IMR-90 (cell line): ENCODE measurements around the gene SHB. TPM values are rescaled to one million over a fixed set of nuclear protein-coding genes. Genes with fewer than 3 reads are reported as not detected.
A peak's percentile ranks its signal among the peaks of the same experiment; 100 is the strongest.

ENCODE experiments used
- ATAC-seq: fragments of 200-7000 bp; cut with Tn5 transposase; 2 replicates; pipeline ENCODE4 v1.9.1; 2020; ENCODE audit warnings: low read depth, mild to moderate bottlenecking, moderate library complexity
- BruUV-seq: library from RNA; stranded (reverse); fragments of 400-500 nt; replicated peaks from 2 replicates; lab custom pipeline; 2021; lab: Mats Ljungman, UMichigan
- CTCF ChIA-PET: fragments of 300-600 bp; formaldehyde crosslinking; extraction: SDS; loops from one replicate; lab custom pipeline; 2021; ENCODE audit warnings: antibody characterized with exemption; lab: Yijun Ruan, JAX
- POLR2A ChIA-PET: fragments of 300-600 bp; sonication (Branson Sonifier 250); formaldehyde crosslinking; loops from one replicate; lab custom pipeline; 2022; ENCODE audit warnings: antibody characterized with exemption; ENCODE audit not compliant: unreplicated experiment; lab: Charles Lee
- DNase-seq: peaks from one replicate; pipeline ENCODE4 v3.0.0; 2013
- H2AFZ ChIP-seq: replicated peaks from 2 replicates; pipeline ENCODE3; 2013; ENCODE audit warnings: low read length, mild to moderate bottlenecking; ENCODE audit not compliant: poor library complexity
- H2AK5ac ChIP-seq: 2 replicates; pipeline ENCODE4 v1.6.1; 2013; ENCODE audit warnings: low read depth, low read length, inconsistent platforms
- H2AK9ac ChIP-seq: replicated peaks from 2 replicates; pipeline ENCODE3; 2013; ENCODE audit warnings: mild to moderate bottlenecking, low read depth, low read length, moderate library complexity; ENCODE audit not compliant: poor library complexity
- H2BK120ac ChIP-seq: 2 replicates; pipeline ENCODE4 v1.6.1; 2013; ENCODE audit warnings: low read depth, low read length, inconsistent platforms
- H2BK15ac ChIP-seq: 3 replicates; pipeline ENCODE4 v1.6.1; 2013; ENCODE audit warnings: low read depth, low read length, inconsistent platforms
- H2BK20ac ChIP-seq: 2 replicates; pipeline ENCODE4 v1.6.1; 2013; ENCODE audit warnings: low read depth, mild to moderate bottlenecking, inconsistent platforms, low read length, moderate library complexity
- H2BK5ac ChIP-seq: 2 replicates; pipeline ENCODE4 v1.6.1; 2013; ENCODE audit warnings: mild to moderate bottlenecking, low read depth, low read length, inconsistent platforms; ENCODE audit not compliant: poor library complexity, severe bottlenecking
- H3K14ac ChIP-seq: replicated peaks from 2 replicates; pipeline ENCODE4 v1.6.1; 2013; ENCODE audit warnings: low read depth, low read length, inconsistent platforms
- H3K18ac ChIP-seq: 2 replicates; pipeline ENCODE4 v1.6.1; 2013; ENCODE audit warnings: low read depth, low read length, control low read depth
- H3K23ac ChIP-seq: 2 replicates; pipeline ENCODE4 v1.6.1; 2013; ENCODE audit warnings: low read depth, low read length, inconsistent platforms
- H3K27ac ChIP-seq: 2 replicates; pipeline ENCODE4 v1.5.1; 2013; ENCODE audit warnings: mild to moderate bottlenecking, control low read depth, low read length; ENCODE audit not compliant: insufficient read depth
- H3K27me3 ChIP-seq: 2 replicates; pipeline ENCODE4 v1.6.1; 2013; ENCODE audit warnings: low read length; ENCODE audit not compliant: control insufficient read depth, insufficient read depth
- H3K36me3 ChIP-seq: 2 replicates; pipeline ENCODE4 v1.6.1; 2013; ENCODE audit warnings: low read length, mixed read lengths; ENCODE audit not compliant: control insufficient read depth, insufficient read depth
- H3K4ac ChIP-seq: 2 replicates; pipeline ENCODE4 v1.6.1; 2013; ENCODE audit warnings: low read depth, low read length, inconsistent platforms
- H3K4me1 ChIP-seq: 2 replicates; pipeline ENCODE4 v1.6.1; 2013; ENCODE audit warnings: low read length, mixed read lengths; ENCODE audit not compliant: control insufficient read depth, insufficient read depth
- H3K4me2 ChIP-seq: 2 replicates; pipeline ENCODE4 v1.6.1; 2013; ENCODE audit warnings: low read depth, mild to moderate bottlenecking, control low read depth, low read length, moderate library complexity
- H3K4me3 ChIP-seq: 2 replicates; pipeline ENCODE4 v1.5.1; 2013; ENCODE audit warnings: low read depth, mild to moderate bottlenecking, control low read depth, low read length, moderate library complexity; ENCODE audit not compliant: insufficient read depth
- H3K56ac ChIP-seq: 2 replicates; pipeline ENCODE4 v1.6.1; 2013; ENCODE audit warnings: low read length, inconsistent platforms; ENCODE audit not compliant: insufficient read depth; ENCODE audit errors: extremely low read depth
- H3K79me1 ChIP-seq, 2 experiments: 2 replicates each; pipeline ENCODE4 v1.6.1; 2013; ENCODE audit warnings: low read length in 2 of 2, inconsistent platforms in 1 of 2, low read depth in 1 of 2
- H3K9ac ChIP-seq: 2 replicates; pipeline ENCODE4 v1.6.1; 2013; ENCODE audit warnings: low read depth, low read length, control low read depth
- H3K9me1 ChIP-seq: 2 replicates; pipeline ENCODE4 v1.6.1; 2013; ENCODE audit warnings: low read length, inconsistent platforms; ENCODE audit not compliant: insufficient read depth
- H3K9me3 ChIP-seq: 2 replicates; pipeline ENCODE4 v1.6.1; 2013; ENCODE audit warnings: low read length; ENCODE audit not compliant: control insufficient read depth, insufficient read depth
- H4K20me1 ChIP-seq: 2 replicates; pipeline ENCODE4 v1.6.1; 2013; ENCODE audit warnings: low read length, inconsistent platforms; ENCODE audit not compliant: insufficient read depth
- H4K5ac ChIP-seq: 2 replicates; pipeline ENCODE4 v1.6.1; 2013; ENCODE audit warnings: mild to moderate bottlenecking, low read depth, low read length, control low read depth
- H4K8ac ChIP-seq, 2 experiments: 2 replicates each; pipeline ENCODE4 v1.6.1; 2013; ENCODE audit warnings: low read depth in 2 of 2, low read length in 2 of 2, control low read depth in 1 of 2, inconsistent platforms in 1 of 2
- H4K91ac ChIP-seq: 2 replicates; pipeline ENCODE4 v1.6.1; 2013; ENCODE audit warnings: low read depth, low read length, inconsistent platforms; ENCODE audit not compliant: insufficient read depth
- CTCF ChIP-seq: conservative IDR thresholded peaks from 2 replicates; pipeline ENCODE4 v1.5.1; 2012; ENCODE audit warnings: mild to moderate bottlenecking, low read depth, low read length, improper control_type of control experiment
- FOS ChIP-seq: fragments of 150-350 bp; IDR thresholded peaks from 2 replicates; pipeline ENCODE4 v1.6.1; 2016; ENCODE audit warnings: low read depth, low read length
- RCOR1 ChIP-seq: IDR thresholded peaks from 2 replicates; pipeline ENCODE4 v1.6.1; 2012; ENCODE audit warnings: mild to moderate bottlenecking, low read length, improper control_type of control experiment; ENCODE audit not compliant: insufficient replicate concordance
- WGBS, 2 experiments: methylation state at CpG; one replicate each; pipeline versions ENCODE4 v1.1.5 to v1.1.7; 2013; ENCODE audit warnings: missing lambda C conversion rate in 2 of 2; ENCODE audit not compliant: insufficient read length in 1 of 2; ENCODE audit errors: extremely low coverage in 2 of 2; 5-methylcytosine and 5-hydroxymethylcytosine counted together
- dilution Hi-C: fragments of 300-500 bp; cut with HindIII; formaldehyde crosslinking; loops from one replicate; pipeline ENCODE4 v1.14.3; 2018; ENCODE audit warnings: low sequenced_read_pairs; ENCODE audit not compliant: unreplicated experiment
- in situ Hi-C: fragments of 300-500 bp; cut with MboI; formaldehyde crosslinking; loops from 3 replicates; pipeline ENCODE4 v1.14.3; 2019; ENCODE audit warnings: low sequenced_read_pairs, inconsistent platforms, mixed read lengths
- intact Hi-C: fragments of 100-400 bp; cut with micrococcal nuclease; formaldehyde crosslinking; loops from 2 replicates; pipeline ENCODE4 v1.10.0; 2022
- polyA plus RNA-seq, 3 experiments: library from polyadenylated mRNA; depleted of rRNA; stranded (reverse); fragments of >200 nt; gene quantifications; 2 replicates each; pipeline ENCODE4 v1.2.3, GENCODE V29; 2012; ENCODE audit warnings: low replicate concordance in 1 of 3
- total RNA-seq: library from RNA; depleted of rRNA; stranded (reverse); fragments of >200 nt; gene quantifications from 2 replicates; pipeline ENCODE4 v1.2.3, GENCODE V29; 2012

The SHB gene
- total and polyA plus RNA-seq, 2 of the 4 experiments (the other 2 are of a cell fraction): 6.1 to 20.4 TPM

DNA sequence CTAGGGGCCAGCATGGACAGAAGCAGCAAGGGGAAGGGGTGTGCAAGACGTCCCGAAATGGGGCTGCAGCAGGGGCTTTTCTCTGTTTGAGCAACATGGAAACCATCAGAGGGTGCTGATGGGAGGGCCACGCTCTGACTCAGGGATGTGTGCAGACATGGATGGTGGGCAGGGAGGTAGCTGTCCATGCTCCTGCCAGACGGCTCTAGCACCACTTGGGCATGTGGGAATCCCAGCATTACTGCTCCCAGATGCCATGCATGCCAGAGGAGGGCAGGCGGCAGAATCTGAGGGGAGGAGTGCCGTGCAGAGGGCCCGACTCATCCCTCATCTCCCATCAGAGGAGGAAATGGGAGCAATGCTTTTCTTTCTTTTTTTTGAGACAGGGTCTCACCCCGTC is 119.5 kb downstream of the SHB start:
- Histone ChIP-seq H2AK5ac (no peak overlapping the region), H3K79me1 (peaks cover 54 to 91% of the 10 kb centered on the region in 2 experiments; a peak in 3 of 4 replicates), H3K4ac (peak overlapping the region; percentile 5; the same call in 1 of the 2 replicates), H3K4me2 (no peak overlapping the region), H3K14ac (no peak overlapping the region), H4K8ac (no peak overlapping the region), H3K4me1 (peaks cover 34% of the 10 kb centered on the region), H3K23ac (no peak overlapping the region), H3K27ac (0 out of 2 replicates have a peak overlapping the region, but pooled peaks have one; percentile 4), H4K5ac (no peak overlapping the region), H2AFZ (no peak overlapping the region), H4K91ac (peak overlapping the region; percentile 4; the same call in 1 of the 2 replicates), H3K9ac (no peak overlapping the region), H3K36me3 (peaks cover 78% of the 10 kb centered on the region), H4K20me1 (peaks cover 12% of the 10 kb centered on the region), H2BK120ac (peak overlapping the region; percentile 30; the same call in 1 of the 2 replicates), H3K56ac (no peak overlapping the region), H3K18ac (no peak overlapping the region), H3K9me1 (peaks cover 59% of the 10 kb centered on the region), H2BK5ac (peak overlapping the region; percentile 35), H3K4me3 (no peak overlapping the region), H2BK20ac (0 out of 2 replicates have a peak overlapping the region, but pooled peaks have one; percentile 1), H2AK9ac (no peak overlapping the region), H2BK15ac (no peak overlapping the region), H3K9me3 (no peaks in the 10 kb centered on the region), H3K27me3 (no peaks in the 10 kb centered on the region)
- BruUV-seq: no TSS peak
- ATAC-seq: no peak
- ChIA-PET CTCF (interaction anchor here (0.7 to 0.8 kb wide), 2 partner anchors 12 to 17 kb away, joined by 3 to 7 read pairs; no protein-coding TSS in a partner anchor), POLR2A (no interaction called here)
- 63% methylated on average over 3 of the region's 8 CpGs; no CpG with 5 or more reads in 1 of the 2 experiments for WGBS, 2 experiments
- dilution Hi-C loops: loop anchor here (25.0 kb wide), 1 partner anchor 113 kb away; the partner anchor contains the start of gene SHB
- DNase-seq: no peak
- TF ChIP-seq CTCF: no peak
- TF ChIP-seq RCOR1: no peak
- peak; percentile 8; the same call in 1 of the 2 replicates for TF ChIP-seq FOS
- intact Hi-C loops: no loop called here
- in situ Hi-C loops: no loop called here
